Measurements from ENCODE around the gene ST6GALNAC5.

DNA sequence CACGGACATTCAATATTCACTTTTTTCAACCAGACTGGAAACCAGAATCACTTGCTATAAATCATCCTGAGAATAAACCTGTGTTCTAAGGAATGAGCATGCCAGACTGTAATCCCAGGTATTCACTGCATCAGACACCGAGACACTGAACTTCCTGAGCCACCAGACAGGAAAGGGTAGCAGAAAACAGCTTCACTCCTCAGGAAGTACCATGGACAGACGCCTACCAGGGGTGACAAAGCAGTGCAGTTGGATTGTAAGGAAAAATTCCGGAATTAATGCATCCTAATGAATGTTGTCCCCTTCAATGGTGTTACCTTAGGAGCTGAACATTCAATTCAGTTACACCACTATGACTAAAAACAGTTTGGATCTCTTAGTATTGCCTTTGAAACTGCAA, 195.8 kb downstream of the ST6GALNAC5 start:
- TF ChIP-seq YY1 (IDR thresholded peaks at IDR 0.05; ENCODE audit: insufficient read depth, insufficient read length): no peak
- no peak for TF ChIP-seq SUZ12 (IDR thresholded peaks at IDR 0.05; ENCODE audit: extremely low read depth, insufficient read depth, insufficient read length)
